Panc1 (cell line): ENCODE results near the gene PSEN2.
A peak's percentile ranks its signal among the peaks of the same experiment; 100 is the strongest.

Experiments
- CTCF ChIP-seq: fragments of 450-650 bp; IDR thresholded peaks from 2 replicates; pipeline ENCODE4 v1.5.1; 2017; ENCODE audit warnings: mild to moderate bottlenecking
- POLR2AphosphoS5 ChIP-seq: IDR thresholded peaks from 2 replicates; pipeline ENCODE4 v1.6.1; 2012; ENCODE audit warnings: mild to moderate bottlenecking, low read depth, low read length, moderate library complexity
- REST ChIP-seq, 2 experiments: IDR thresholded peaks; 2 replicates each; pipeline ENCODE4 v1.6.1; 2011 to 2012; ENCODE audit warnings: low read depth in 2 of 2, control low read depth in 1 of 2, low read length in 1 of 2, mild to moderate bottlenecking in 1 of 2, moderate library complexity in 1 of 2; ENCODE audit not compliant: insufficient read depth in 1 of 2
- TCF7L2 ChIP-seq: IDR thresholded peaks from 2 replicates; pipeline ENCODE4 v1.6.1; 2011; ENCODE audit warnings: mild to moderate bottlenecking, low read depth, low read length, inconsistent platforms

- TF ChIP-seq POLR2AphosphoS5 (no peak), CTCF (peak; percentile 90), TCF7L2 (no peak), REST (IDR thresholded peaks at IDR 0.05; ENCODE audit: insufficient read depth in 1 of 2, low read depth in 2 of 2, low read length in 1 of 2) (no peak)
These were observed 42.3 kb downstream of the PSEN2 start for GRCh38 chr1:226912587-226913176.
